ENCODE data around the gene KIRREL1.

The KIRREL1 gene

GRCh38 chr1:158068918-158069317, 75.5 kb downstream of the KIRREL1 start:
- Histone ChIP-seq H3K9ac (ENCODE audit: low read length) (no peak overlapping the region), H4K8ac (ENCODE audit: low read depth, low read length) (no peak overlapping the region), H3K27me3 (ENCODE audit: insufficient read depth, low read length, poor library complexity) (no peaks in the 10 kb centered on the region), H4K5ac (ENCODE audit: low read length) (no peak overlapping the region), H3K27ac (ENCODE audit: low read depth, low read length) (no peak overlapping the region), H3K4me3 (ENCODE audit: low read length) (no peak overlapping the region), H3K36me3 (ENCODE audit: control insufficient read depth, insufficient read depth, low read length) (no peaks in the 10 kb centered on the region), H3K4ac (ENCODE audit: low read depth, low read length) (no peak overlapping the region), H2BK5ac (ENCODE audit: low read length) (no peak overlapping the region), H3K4me1 (ENCODE audit: control insufficient read depth, low read depth, low read length) (peaks cover 2% of the 10 kb centered on the region), H2BK120ac (ENCODE audit: low read depth, low read length) (no peak overlapping the region), H2BK15ac (replicated peaks; ENCODE audit: low read depth) (no peak overlapping the region), H3K79me1 (ENCODE audit: low read length) (peaks cover 15% of the 10 kb centered on the region), H3K56ac (ENCODE audit: low read length) (no peak overlapping the region), H3K79me2 (ENCODE audit: control insufficient read depth, insufficient read depth, low read length) (peaks cover 4% of the 10 kb centered on the region), H2AK5ac (ENCODE audit: low read length) (no peak overlapping the region), H3K18ac (ENCODE audit: low read length) (no peak overlapping the region), H3K23ac (ENCODE audit: low read length) (no peak overlapping the region), H3K4me2 (ENCODE audit: low read length) (no peak overlapping the region)
- no peak for DNase-seq
- no CpG with 5 or more reads among the region's 12 CpGs for WGBS (ENCODE audit: extremely low coverage, insufficient coverage, low lambda C conversion rate)

GRCh38 chr1:158071138-158071537, 77.7 kb downstream of the KIRREL1 start:
- Histone ChIP-seq H3K27me3 (ENCODE audit: insufficient read depth, low read length, poor library complexity) (no peaks in the 10 kb centered on the region), H2BK5ac (ENCODE audit: low read length) (no peak overlapping the region), H3K18ac (ENCODE audit: low read length) (no peak overlapping the region), H2BK120ac (ENCODE audit: low read depth, low read length) (no peak overlapping the region), H3K56ac (ENCODE audit: low read length) (peak overlapping the region; percentile 57), H4K5ac (ENCODE audit: low read length) (no peak overlapping the region), H2BK15ac (replicated peaks; ENCODE audit: low read depth) (no peak overlapping the region), H3K4me3 (ENCODE audit: low read length) (no peak overlapping the region), H3K9ac (ENCODE audit: low read length) (peak overlapping the region; percentile 23), H3K79me1 (ENCODE audit: low read length) (peaks cover 18% of the 10 kb centered on the region), H3K4me1 (ENCODE audit: control insufficient read depth, low read depth, low read length) (peaks cover 2% of the 10 kb centered on the region), H3K4ac (ENCODE audit: low read depth, low read length) (no peak overlapping the region), H3K79me2 (ENCODE audit: control insufficient read depth, insufficient read depth, low read length) (peaks cover 8% of the 10 kb centered on the region), H4K8ac (ENCODE audit: low read depth, low read length) (no peak overlapping the region), H3K4me2 (ENCODE audit: low read length) (no peak overlapping the region), H2AK5ac (ENCODE audit: low read length) (no peak overlapping the region), H3K36me3 (ENCODE audit: control insufficient read depth, insufficient read depth, low read length) (no peaks in the 10 kb centered on the region), H3K23ac (ENCODE audit: low read length) (peak overlapping the region; percentile 29), H3K27ac (ENCODE audit: low read depth, low read length) (no peak overlapping the region)
- no CpG with 5 or more reads among the region's 14 CpGs for WGBS (ENCODE audit: extremely low coverage, insufficient coverage, low lambda C conversion rate)
- DNase-seq, result no peak

GRCh38 chr1:158075078-158075477, 81.6 kb downstream of the KIRREL1 start:
- no peak overlapping the region for H4K8ac ChIP-seq (ENCODE audit: low read depth, low read length)
- H3K56ac ChIP-seq (ENCODE audit: low read length), result no peak overlapping the region
- H2BK5ac ChIP-seq (ENCODE audit: low read length), result no peak overlapping the region
- H3K4me3 ChIP-seq (ENCODE audit: low read length), result no peak overlapping the region
- H3K4me2 ChIP-seq (ENCODE audit: low read length), result no peak overlapping the region
- no peak overlapping the region for H2BK15ac ChIP-seq (replicated peaks; ENCODE audit: low read depth)
- H3K79me2 ChIP-seq (ENCODE audit: control insufficient read depth, insufficient read depth, low read length), result peaks cover 6% of the 10 kb centered on the region
- no peak overlapping the region for H3K27ac ChIP-seq (ENCODE audit: low read depth, low read length)
- peaks cover 10% of the 10 kb centered on the region for H3K4me1 ChIP-seq (ENCODE audit: control insufficient read depth, low read depth, low read length)
- H4K5ac ChIP-seq (ENCODE audit: low read length), result no peak overlapping the region
- no peaks in the 10 kb centered on the region for H3K36me3 ChIP-seq (ENCODE audit: control insufficient read depth, insufficient read depth, low read length)
- H3K4ac ChIP-seq (ENCODE audit: low read depth, low read length), result no peak overlapping the region
- H3K27me3 ChIP-seq (ENCODE audit: insufficient read depth, low read length, poor library complexity), result no peaks in the 10 kb centered on the region
- peaks cover 10% of the 10 kb centered on the region for H3K79me1 ChIP-seq (ENCODE audit: low read length)
- no peak overlapping the region for H3K23ac ChIP-seq (ENCODE audit: low read length)
- no peak overlapping the region for H3K18ac ChIP-seq (ENCODE audit: low read length)
- no peak overlapping the region for H2AK5ac ChIP-seq (ENCODE audit: low read length)
- no peak overlapping the region for H3K9ac ChIP-seq (ENCODE audit: low read length)
- no peak overlapping the region for H2BK120ac ChIP-seq (ENCODE audit: low read depth, low read length)
- no peak for DNase-seq
- no CpG with 5 or more reads among the region's 9 CpGs for WGBS (ENCODE audit: extremely low coverage, insufficient coverage, low lambda C conversion rate)

GRCh38 chr1:158076441-158076840, 83.0 kb downstream of the KIRREL1 start:
- WGBS (ENCODE audit: extremely low coverage, insufficient coverage, low lambda C conversion rate), result no CpG with 5 or more reads among the region's 6 CpGs
- peaks cover 5% of the 10 kb centered on the region for H3K79me2 ChIP-seq (ENCODE audit: control insufficient read depth, insufficient read depth, low read length)
- H3K36me3 ChIP-seq (ENCODE audit: control insufficient read depth, insufficient read depth, low read length), result no peaks in the 10 kb centered on the region
- H3K56ac ChIP-seq (ENCODE audit: low read length), result peak overlapping the region; percentile 62
- no peak for DNase-seq
- H3K4ac ChIP-seq (ENCODE audit: low read depth, low read length), result no peak overlapping the region
- H3K27ac ChIP-seq (ENCODE audit: low read depth, low read length), result no peak overlapping the region
- H2BK5ac ChIP-seq (ENCODE audit: low read length), result no peak overlapping the region
- no peak overlapping the region for H4K5ac ChIP-seq (ENCODE audit: low read length)
- peaks cover 7% of the 10 kb centered on the region for H3K79me1 ChIP-seq (ENCODE audit: low read length)
- H2BK15ac ChIP-seq (replicated peaks; ENCODE audit: low read depth), result no peak overlapping the region
- H2AK5ac ChIP-seq (ENCODE audit: low read length), result no peak overlapping the region
- H3K18ac ChIP-seq (ENCODE audit: low read length), result no peak overlapping the region
- H2BK120ac ChIP-seq (ENCODE audit: low read depth, low read length), result no peak overlapping the region
- H3K23ac ChIP-seq (ENCODE audit: low read length), result no peak overlapping the region
- H3K4me1 ChIP-seq (ENCODE audit: control insufficient read depth, low read depth, low read length), result peaks cover 8% of the 10 kb centered on the region
- H3K4me2 ChIP-seq (ENCODE audit: low read length), result no peak overlapping the region
- no peaks in the 10 kb centered on the region for H3K27me3 ChIP-seq (ENCODE audit: insufficient read depth, low read length, poor library complexity)
- no peak overlapping the region for H4K8ac ChIP-seq (ENCODE audit: low read depth, low read length)
- H3K9ac ChIP-seq (ENCODE audit: low read length), result peak overlapping the region; percentile 9
- H3K4me3 ChIP-seq (ENCODE audit: low read length), result no peak overlapping the region

- no peak overlapping the region for H2BK120ac ChIP-seq (ENCODE audit: low read depth, low read length)
- no peak overlapping the region for H3K4me2 ChIP-seq (ENCODE audit: low read length)
- H3K9ac ChIP-seq (ENCODE audit: low read length), result no peak overlapping the region
- H3K4me1 ChIP-seq (ENCODE audit: control insufficient read depth, low read depth, low read length), result peaks cover 8% of the 10 kb centered on the region
- no peak overlapping the region for H3K4ac ChIP-seq (ENCODE audit: low read depth, low read length)
- peak overlapping the region; percentile 28 for H2BK5ac ChIP-seq (ENCODE audit: low read length)
- no peak for DNase-seq
- no peak overlapping the region for H4K5ac ChIP-seq (ENCODE audit: low read length)
- H2BK15ac ChIP-seq (replicated peaks; ENCODE audit: low read depth), result no peak overlapping the region
- WGBS (ENCODE audit: extremely low coverage, insufficient coverage, low lambda C conversion rate), result no CpG with 5 or more reads among the region's 22 CpGs
- H3K27ac ChIP-seq (ENCODE audit: low read depth, low read length), result peak overlapping the region; percentile 7
- no peak overlapping the region for H3K23ac ChIP-seq (ENCODE audit: low read length)
- H3K36me3 ChIP-seq (ENCODE audit: control insufficient read depth, insufficient read depth, low read length), result no peaks in the 10 kb centered on the region
- H2AK5ac ChIP-seq (ENCODE audit: low read length), result no peak overlapping the region
- H3K4me3 ChIP-seq (ENCODE audit: low read length), result no peak overlapping the region
- no peak overlapping the region for H3K18ac ChIP-seq (ENCODE audit: low read length)
- H3K27me3 ChIP-seq (ENCODE audit: insufficient read depth, low read length, poor library complexity), result no peaks in the 10 kb centered on the region
- peaks cover 4% of the 10 kb centered on the region for H3K79me2 ChIP-seq (ENCODE audit: control insufficient read depth, insufficient read depth, low read length)
- no peak overlapping the region for H4K8ac ChIP-seq (ENCODE audit: low read depth, low read length)
- peak overlapping the region; percentile 65 for H3K56ac ChIP-seq (ENCODE audit: low read length)
- H3K79me1 ChIP-seq (ENCODE audit: low read length), result peaks cover 5% of the 10 kb centered on the region
Observed at GRCh38 chr1:158077411-158078256, 84.2 kb downstream of the KIRREL1 start.

All from mesendoderm (in vitro differentiated cells).